ENCODE data around the gene ALDH2.

ALDH2 gene

GRCh38 chr12:111785651-111786050 is 18.9 kb downstream of the ALDH2 start:
- Histone ChIP-seq H3K36me3 (ENCODE audit: control insufficient read depth, insufficient read depth, low read length) (peaks cover 15% of the 10 kb centered on the region), H3K27ac (ENCODE audit: low read length) (no peak overlapping the region), H3K9me3 (ENCODE audit: control insufficient read depth, insufficient read depth, low read length) (no peaks in the 10 kb centered on the region), H3K4me3 (ENCODE audit: low read length) (no peak overlapping the region), H3K27me3 (ENCODE audit: control insufficient read depth, insufficient read depth, low read length) (no peaks in the 10 kb centered on the region), H3K4me1 (ENCODE audit: control insufficient read depth, insufficient read depth, low read length) (no peaks in the 10 kb centered on the region)
- no CpG with 5 or more reads among the region's 2 CpGs for WGBS (ENCODE audit: insufficient coverage, insufficient read length)
- DNase-seq (ENCODE audit: low read depth, low spot score) = no peak

- no peak overlapping the region for H3K27ac ChIP-seq (ENCODE audit: low read length)
These were observed 21.5 kb downstream of the ALDH2 start for GRCh38 chr12:111788178-111788654.

GRCh38 chr12:111789779-111790178 is 23.0 kb downstream of the ALDH2 start:
- no peak overlapping the region for H3K27ac ChIP-seq (ENCODE audit: low read length)
- H3K9me3 ChIP-seq (ENCODE audit: control insufficient read depth, insufficient read depth, low read length) = no peaks in the 10 kb centered on the region
- H3K36me3 ChIP-seq (ENCODE audit: control insufficient read depth, insufficient read depth, low read length) = peaks cover 21% of the 10 kb centered on the region
- H3K27me3 ChIP-seq (ENCODE audit: control insufficient read depth, insufficient read depth, low read length) = no peaks in the 10 kb centered on the region
- H3K4me3 ChIP-seq (ENCODE audit: low read length) = no peak overlapping the region
- H3K4me1 ChIP-seq (ENCODE audit: control insufficient read depth, insufficient read depth, low read length) = no peaks in the 10 kb centered on the region
- DNase-seq (ENCODE audit: low read depth, low spot score) = no peak
- no CpG with 5 or more reads among the region's 11 CpGs for WGBS (ENCODE audit: insufficient coverage, insufficient read length)

More at GRCh38 chr12:111788178-111788654, 21.5 kb downstream of the ALDH2 start:
- Histone ChIP-seq H3K4me1 (ENCODE audit: control insufficient read depth, insufficient read depth, low read length) (no peaks in the 10 kb centered on the region), H3K36me3 (ENCODE audit: control insufficient read depth, insufficient read depth, low read length) (peaks cover 21% of the 10 kb centered on the region), H3K27me3 (ENCODE audit: control insufficient read depth, insufficient read depth, low read length) (no peaks in the 10 kb centered on the region), H3K9me3 (ENCODE audit: control insufficient read depth, insufficient read depth, low read length) (no peaks in the 10 kb centered on the region), H3K4me3 (ENCODE audit: low read length) (no peak overlapping the region)
- no CpG with 5 or more reads among the region's 8 CpGs for WGBS (ENCODE audit: insufficient coverage, insufficient read length)
- no peak for DNase-seq (ENCODE audit: low read depth, low spot score)

- no peaks in the 10 kb centered on the region for H3K9me3 ChIP-seq (ENCODE audit: control insufficient read depth, insufficient read depth, low read length)
- DNase-seq (ENCODE audit: low read depth, low spot score) = no peak
- whole genome bisulfite sequencing (ENCODE audit: insufficient coverage, insufficient read length) = no CpG with 5 or more reads among the region's 8 CpGs
- H3K4me3 ChIP-seq (ENCODE audit: low read length) = no peak overlapping the region
- H3K27me3 ChIP-seq (ENCODE audit: control insufficient read depth, insufficient read depth, low read length) = no peaks in the 10 kb centered on the region
- H3K36me3 ChIP-seq (ENCODE audit: control insufficient read depth, insufficient read depth, low read length) = peaks cover 21% of the 10 kb centered on the region
- H3K4me1 ChIP-seq (ENCODE audit: control insufficient read depth, insufficient read depth, low read length) = no peaks in the 10 kb centered on the region
- H3K27ac ChIP-seq (ENCODE audit: low read length) = no peak overlapping the region
These were observed 24.8 kb downstream of the ALDH2 start for GRCh38 chr12:111791507-111791906.

- H3K27ac ChIP-seq (ENCODE audit: low read length) = no peak overlapping the region
- no CpG with 5 or more reads among the region's 27 CpGs for WGBS (ENCODE audit: insufficient coverage, insufficient read length)
These were observed 25.6 kb downstream of the ALDH2 start for GRCh38 chr12:111792155-111792855.

GRCh38 chr12:111792856-111793235 is 26.1 kb downstream of the ALDH2 start:
- Histone ChIP-seq H3K27ac (ENCODE audit: low read length) (no peak overlapping the region), H3K27me3 (ENCODE audit: control insufficient read depth, insufficient read depth, low read length) (no peaks in the 10 kb centered on the region), H3K4me3 (ENCODE audit: low read length) (no peak overlapping the region), H3K4me1 (ENCODE audit: control insufficient read depth, insufficient read depth, low read length) (no peaks in the 10 kb centered on the region; the same call in 1 of the 2 replicates), H3K9me3 (ENCODE audit: control insufficient read depth, insufficient read depth, low read length) (no peaks in the 10 kb centered on the region), H3K36me3 (ENCODE audit: control insufficient read depth, insufficient read depth, low read length) (peaks cover 23% of the 10 kb centered on the region)
- no peak for DNase-seq (ENCODE audit: low read depth, low spot score)
- WGBS (ENCODE audit: insufficient coverage, insufficient read length) = no CpG with 5 or more reads among the region's 3 CpGs

More at GRCh38 chr12:111792155-111792855, 25.6 kb downstream of the ALDH2 start:
- Histone ChIP-seq H3K9me3 (ENCODE audit: control insufficient read depth, insufficient read depth, low read length) (no peaks in the 10 kb centered on the region), H3K36me3 (ENCODE audit: control insufficient read depth, insufficient read depth, low read length) (peaks cover 21% of the 10 kb centered on the region), H3K4me3 (ENCODE audit: low read length) (no peak overlapping the region), H3K27me3 (ENCODE audit: control insufficient read depth, insufficient read depth, low read length) (no peaks in the 10 kb centered on the region), H3K4me1 (ENCODE audit: control insufficient read depth, insufficient read depth, low read length) (no peaks in the 10 kb centered on the region; the same call in 1 of the 2 replicates)
- no peak for DNase-seq (ENCODE audit: low read depth, low spot score)

- H3K4me3 ChIP-seq (ENCODE audit: low read length) = no peak overlapping the region
- DNase-seq (ENCODE audit: low read depth, low spot score) = no peak
- WGBS (ENCODE audit: insufficient coverage, insufficient read length) = no CpG with 5 or more reads among the region's 4 CpGs
- no peak overlapping the region for H3K27ac ChIP-seq (ENCODE audit: low read length)
- no peaks in the 10 kb centered on the region for H3K27me3 ChIP-seq (ENCODE audit: control insufficient read depth, insufficient read depth, low read length)
- peaks cover 10% of the 10 kb centered on the region for H3K36me3 ChIP-seq (ENCODE audit: control insufficient read depth, insufficient read depth, low read length)
- H3K9me3 ChIP-seq (ENCODE audit: control insufficient read depth, insufficient read depth, low read length) = no peaks in the 10 kb centered on the region
- H3K4me1 ChIP-seq (ENCODE audit: control insufficient read depth, insufficient read depth, low read length) = no peaks in the 10 kb centered on the region; the same call in 1 of the 2 replicates
These were observed 31.4 kb downstream of the ALDH2 start for GRCh38 chr12:111798182-111798581.

GRCh38 chr12:111799758-111800157 is 33.0 kb downstream of the ALDH2 start:
- Histone ChIP-seq H3K27me3 (ENCODE audit: control insufficient read depth, insufficient read depth, low read length) (no peaks in the 10 kb centered on the region), H3K9me3 (ENCODE audit: control insufficient read depth, insufficient read depth, low read length) (no peaks in the 10 kb centered on the region), H3K4me1 (ENCODE audit: control insufficient read depth, insufficient read depth, low read length) (no peaks in the 10 kb centered on the region; the same call in 1 of the 2 replicates), H3K27ac (ENCODE audit: low read length) (no peak overlapping the region), H3K36me3 (ENCODE audit: control insufficient read depth, insufficient read depth, low read length) (peaks cover 10% of the 10 kb centered on the region), H3K4me3 (ENCODE audit: low read length) (no peak overlapping the region)
- DNase-seq (ENCODE audit: low read depth, low spot score) = no peak
- no CpG with 5 or more reads among the region's 9 CpGs for WGBS (ENCODE audit: insufficient coverage, insufficient read length)

GRCh38 chr12:111803038-111803626 is 36.4 kb downstream of the ALDH2 start:
- Histone ChIP-seq H3K27ac (ENCODE audit: low read length) (no peak overlapping the region), H3K36me3 (ENCODE audit: control insufficient read depth, insufficient read depth, low read length) (peaks cover 6% of the 10 kb centered on the region)
- WGBS (ENCODE audit: insufficient coverage, insufficient read length) = no CpG with 5 or more reads among the region's 6 CpGs

GRCh38 chr12:111803851-111804250 is 37.1 kb downstream of the ALDH2 start:
- WGBS (ENCODE audit: insufficient coverage, insufficient read length) = no CpG with 5 or more reads among the region's 8 CpGs
- no peak for DNase-seq (ENCODE audit: low read depth, low spot score)
- Histone ChIP-seq H3K4me1 (ENCODE audit: control insufficient read depth, insufficient read depth, low read length) (no peaks in the 10 kb centered on the region), H3K36me3 (ENCODE audit: control insufficient read depth, insufficient read depth, low read length) (peaks cover 3% of the 10 kb centered on the region; the same call in 1 of the 2 replicates), H3K27ac (ENCODE audit: low read length) (no peak overlapping the region), H3K9me3 (ENCODE audit: control insufficient read depth, insufficient read depth, low read length) (no peaks in the 10 kb centered on the region), H3K27me3 (ENCODE audit: control insufficient read depth, insufficient read depth, low read length) (no peaks in the 10 kb centered on the region), H3K4me3 (ENCODE audit: low read length) (no peak overlapping the region)

More at GRCh38 chr12:111803038-111803626, 36.4 kb downstream of the ALDH2 start:
- Histone ChIP-seq H3K4me3 (ENCODE audit: low read length) (no peak overlapping the region), H3K4me1 (ENCODE audit: control insufficient read depth, insufficient read depth, low read length) (no peaks in the 10 kb centered on the region), H3K9me3 (ENCODE audit: control insufficient read depth, insufficient read depth, low read length) (no peaks in the 10 kb centered on the region), H3K27me3 (ENCODE audit: control insufficient read depth, insufficient read depth, low read length) (no peaks in the 10 kb centered on the region)
- no peak for DNase-seq (ENCODE audit: low read depth, low spot score)
